IPS-20b (cell line): Measurements from ENCODE around the gene TMEM171.

ENCODE experiments used
- H3K27ac ChIP-seq: one replicate; pipeline ENCODE4 v1.5.1; 2013; ENCODE audit warnings: low read length
- H3K27me3 ChIP-seq: 2 replicates; pipeline ENCODE4 v1.6.1; 2013; ENCODE audit warnings: mild to moderate bottlenecking, low read length, inconsistent platforms; ENCODE audit not compliant: insufficient read depth
- H3K36me3 ChIP-seq: 2 replicates; pipeline ENCODE4 v1.6.1; 2013; ENCODE audit warnings: low read depth, mild to moderate bottlenecking, inconsistent platforms, low read length, moderate library complexity; ENCODE audit not compliant: insufficient read depth
- H3K4me1 ChIP-seq: 2 replicates; pipeline ENCODE4 v1.6.1; 2013; ENCODE audit warnings: mild to moderate bottlenecking, control low read depth, inconsistent platforms, low read length, moderate library complexity; ENCODE audit not compliant: insufficient read depth
- H3K4me3 ChIP-seq: 2 replicates; pipeline ENCODE4 v1.5.1; 2013; ENCODE audit warnings: mild to moderate bottlenecking, low read length, inconsistent platforms
- H3K9ac ChIP-seq: 2 replicates; pipeline ENCODE4 v1.6.1; 2013; ENCODE audit warnings: low read depth, mild to moderate bottlenecking, inconsistent platforms, low read length, moderate library complexity
- H3K9me3 ChIP-seq: 2 replicates; pipeline ENCODE4 v1.6.1; 2013; ENCODE audit warnings: mild to moderate bottlenecking, low read depth, low read length, inconsistent platforms; ENCODE audit not compliant: insufficient read depth

The TMEM171 gene

DNA sequence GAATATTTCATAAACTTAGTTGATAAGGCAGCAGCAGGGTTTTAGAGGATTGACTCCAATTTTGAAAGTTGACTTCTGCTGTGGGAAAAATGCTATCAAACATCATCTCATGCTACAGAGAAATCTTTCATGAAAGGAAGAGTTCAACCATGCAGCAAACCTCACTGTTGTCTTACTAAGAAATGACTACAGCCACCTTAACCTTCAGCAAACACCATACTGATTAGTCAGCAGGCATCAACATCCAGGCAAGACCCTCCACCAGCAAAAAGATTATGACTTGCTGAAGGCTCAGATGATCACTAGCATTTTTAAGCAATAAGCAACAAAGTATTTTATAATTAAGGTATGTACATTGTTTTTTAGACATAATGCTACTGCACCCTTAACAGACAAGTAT is 60.2 kb downstream of the TMEM171 start:
- peaks cover 4% of the 10 kb centered on the region; the same call in 1 of the 2 replicates for H3K9me3 ChIP-seq
- H3K27ac ChIP-seq: no peak overlapping the region
- no peak overlapping the region for H3K4me3 ChIP-seq
- no peaks in the 10 kb centered on the region for H3K36me3 ChIP-seq
- no peak overlapping the region for H3K9ac ChIP-seq
- no peaks in the 10 kb centered on the region for H3K4me1 ChIP-seq
- no peaks in the 10 kb centered on the region for H3K27me3 ChIP-seq
